NCI-H1092 (cell line): ENCODE data around the gene CD22.

ENCODE experiments used
- DNase-seq: peaks from one replicate; lab custom pipeline; 2025; lab: John Stamatoyannopoulos, UW

CD22 gene

GRCh38 chr19:35388277-35389054 is 59.5 kb downstream of the CD22 start:
- DNase-seq = no peak

GRCh38 chr19:35389192-35389861 is 60.3 kb downstream of the CD22 start:
- DNase-seq = no peak

GRCh38 chr19:35392742-35393715 is 64.0 kb downstream of the CD22 start:
- no peak for DNase-seq

- DNase-seq = no peak
These were observed 66.6 kb downstream of the CD22 start for GRCh38 chr19:35395382-35396199.

GRCh38 chr19:35396240-35396885 is 67.4 kb downstream of the CD22 start:
- no peak for DNase-seq
